B cell (primary cell): Measurements from ENCODE around the gene WBP1L.

Source experiments
- CTCF ChIP-seq: fragments of 200-600 bp; IDR thresholded peaks from one replicate; pipeline ENCODE4 v1.8.0; 2022; ENCODE audit warnings: antibody characterized with exemption, mild to moderate bottlenecking
- EZH2 ChIP-seq: IDR thresholded peaks from 2 replicates; pipeline ENCODE4 v1.6.1; 2012; ENCODE audit warnings: borderline replicate concordance, low read depth, mild to moderate bottlenecking, moderate library complexity, low read length; ENCODE audit not compliant: insufficient read depth, poor library complexity, severe bottlenecking

- TF ChIP-seq CTCF (no peak), EZH2 (no peak)
Observed at GRCh38 chr10:102761981-102762380, 18.2 kb downstream of the WBP1L start.
